ENCODE data around the gene GMPR. TPM values are rescaled to one million over a fixed set of nuclear protein-coding genes. Genes with fewer than 3 reads are reported as not detected.

The GMPR gene
- total RNA-seq, 4 donors from 2014 or later, result 3.6 to 8.1 (median 6.3) TPM; not detected in 1

GRCh38 chr6:16271428-16271827, 33.0 kb downstream of the GMPR start:
- H3K4me3 ChIP-seq, result no peak overlapping the region
- no peak for DNase-seq
- no peak overlapping the region for H3K27ac ChIP-seq

GRCh38 chr6:16272201-16272600, 33.8 kb downstream of the GMPR start:
- Histone ChIP-seq H3K4me3 (no peak overlapping the region), H3K36me3 (no peaks in the 10 kb centered on the region), H3K9me3 (no peaks in the 10 kb centered on the region), H3K27me3 (no peaks in the 10 kb centered on the region), H3K27ac (no peak overlapping the region), H3K4me1 (no peaks in the 10 kb centered on the region)
- no peak for DNase-seq
- TF ChIP-seq POLR2A (IDR thresholded peaks at IDR 0.05), result no peak

More at GRCh38 chr6:16271428-16271827, 33.0 kb downstream of the GMPR start:
- Histone ChIP-seq H3K9me3 (no peaks in the 10 kb centered on the region), H3K4me1 (no peaks in the 10 kb centered on the region), H3K36me3 (no peaks in the 10 kb centered on the region), H3K27me3 (no peaks in the 10 kb centered on the region)
- TF ChIP-seq POLR2A (IDR thresholded peaks at IDR 0.05), result no peak
- TF ChIP-seq CTCF (IDR thresholded peaks at IDR 0.05), result no peak

- Histone ChIP-seq H3K9me3 (no peaks in the 10 kb centered on the region), H3K27ac (no peak overlapping the region), H3K36me3 (no peaks in the 10 kb centered on the region), H3K27me3 (no peaks in the 10 kb centered on the region), H3K4me1 (no peaks in the 10 kb centered on the region), H3K4me3 (no peak overlapping the region)
- no peak for TF ChIP-seq CTCF (IDR thresholded peaks at IDR 0.05)
- no peak for TF ChIP-seq POLR2A (IDR thresholded peaks at IDR 0.05)
- DNase-seq, result no peak
These were observed 34.9 kb downstream of the GMPR start for GRCh38 chr6:16273256-16273655.

GRCh38 chr6:16274483-16274882, 36.1 kb downstream of the GMPR start:
- H3K36me3 ChIP-seq, result no peaks in the 10 kb centered on the region
- TF ChIP-seq POLR2A (IDR thresholded peaks at IDR 0.05), result no peak
- TF ChIP-seq CTCF (IDR thresholded peaks at IDR 0.05), result no peak
- H3K27me3 ChIP-seq, result no peaks in the 10 kb centered on the region
- H3K4me3 ChIP-seq, result no peak overlapping the region
- no peaks in the 10 kb centered on the region for H3K9me3 ChIP-seq
- no peak overlapping the region for H3K27ac ChIP-seq
- no peaks in the 10 kb centered on the region for H3K4me1 ChIP-seq
- no peak for DNase-seq

- H3K9me3 ChIP-seq, result no peaks in the 10 kb centered on the region
- no peak for DNase-seq
- no peak overlapping the region for H3K27ac ChIP-seq
- no peaks in the 10 kb centered on the region for H3K36me3 ChIP-seq
- H3K4me3 ChIP-seq, result no peak overlapping the region
- TF ChIP-seq POLR2A (IDR thresholded peaks at IDR 0.05), result no peak
- TF ChIP-seq CTCF (IDR thresholded peaks at IDR 0.05), result no peak
- no peaks in the 10 kb centered on the region for H3K27me3 ChIP-seq
- no peaks in the 10 kb centered on the region for H3K4me1 ChIP-seq
These were observed 36.6 kb downstream of the GMPR start for GRCh38 chr6:16274885-16275589.

GRCh38 chr6:16277101-16277981, 39.0 kb downstream of the GMPR start:
- TF ChIP-seq POLR2A (IDR thresholded peaks at IDR 0.05), result no peak
- peak in 3 of 6 experiments; percentile 19 to 35 (median 22) for TF ChIP-seq CTCF (IDR thresholded peaks at IDR 0.05)
- Histone ChIP-seq H3K9me3 (no peaks in the 10 kb centered on the region), H3K4me1 (no peaks in the 10 kb centered on the region), H3K27ac (peak overlapping the region in 2 of 4 donors; percentile 65 to 66), H3K4me3 (no peak overlapping the region), H3K27me3 (no peaks in the 10 kb centered on the region), H3K36me3 (no peaks in the 10 kb centered on the region)
- DNase-seq, result peak in 2 of 3 donors; percentile 73 to 81

Data from Peyer's patch (tissue), 4 donors.